Transverse colon (tissue), 4 donors: Measurements from ENCODE around the gene TNFAIP3. TPM values are rescaled to one million over a fixed set of nuclear protein-coding genes. Genes with fewer than 3 reads are reported as not detected.

Experiments
- DNase-seq: peaks from one replicate; pipeline ENCODE4 v3.0.0-alpha.2; 2019
- H3K27ac ChIP-seq, 4 donors: fragments of 200-600 bp; sonication (generic); 2 replicates each; pipeline ENCODE4 v1.5.1; 2016 to 2018; ENCODE audit warnings: inconsistent platforms in 4 of 4
- H3K27me3 ChIP-seq: fragments of 200-600 bp; sonication (generic); 2 replicates; pipeline ENCODE4 v1.5.1; 2017; ENCODE audit warnings: inconsistent platforms
- H3K36me3 ChIP-seq, 4 donors: fragments of 200-600 bp; sonication (generic); 2 replicates each; pipeline ENCODE4 v1.5.1; 2017 to 2019; ENCODE audit warnings: inconsistent platforms in 4 of 4
- H3K4me1 ChIP-seq, 4 donors: fragments of 200-600 bp; sonication (generic); 2 replicates each; pipeline ENCODE4 v1.5.1; 2017 to 2020; ENCODE audit warnings: inconsistent platforms in 4 of 4
- H3K4me3 ChIP-seq, 4 donors: fragments of 200-600 bp; sonication (generic); 1 replicate in 1 of 4; 2 replicates in 3 of 4; pipeline versions ENCODE4 v1.5.1 to v1.6.1; 2017 to 2019; ENCODE audit warnings: inconsistent platforms in 4 of 4
- H3K9me3 ChIP-seq, 2 donors: fragments of 200-600 bp; sonication (generic); 2 replicates each; pipeline ENCODE4 v1.5.1; 2017 to 2019; ENCODE audit warnings: inconsistent platforms in 2 of 2
- CTCF ChIP-seq, 5 experiments: fragments of 200-600 bp in 3 of 5; fragments of 450-650 bp in 2 of 5; sonication (generic) in 3 of 5; IDR thresholded peaks; 1 replicate in 2 of 5; 2 replicates in 3 of 5; pipeline ENCODE4 v1.5.1; 2016 to 2017; ENCODE audit warnings: antibody characterized with exemption in 5 of 5, inconsistent platforms in 3 of 5, mild to moderate bottlenecking in 2 of 5, moderate library complexity in 1 of 5
- EP300 ChIP-seq: sonication (generic); formaldehyde crosslinking; IDR thresholded peaks from one replicate; pipeline ENCODE4 v1.6.1; 2017; ENCODE audit warnings: antibody characterized with exemption, low read depth
- POLR2A ChIP-seq: fragments of 450-650 bp; IDR thresholded peaks from one replicate; pipeline ENCODE4 v1.6.1; 2016; ENCODE audit warnings: antibody characterized with exemption, mild to moderate bottlenecking, moderate library complexity
- POLR2AphosphoS5 ChIP-seq, 3 donors: sonication (generic); formaldehyde crosslinking; IDR thresholded peaks; one replicate each; pipeline ENCODE4 v1.6.1; 2016; ENCODE audit warnings: antibody characterized with exemption in 3 of 3
- WGBS, 2 donors: methylation state at CpG; one replicate each; pipeline ENCODE4 v1.1.5; 2018; ENCODE audit warnings: low coverage in 1 of 2; 5-methylcytosine and 5-hydroxymethylcytosine counted together
- in situ Hi-C, 4 donors: fragments of 200-750 bp; cut with MboI; loops; one replicate each; pipeline versions ENCODE4 v1.15.0 to v1.15.1; 2017; ENCODE audit warnings: low sequenced_read_pairs in 3 of 4, low pct_ligation_motif_present in 1 of 4, low pct_unique_long_range_greater_than_20kb in 1 of 4
- intact Hi-C: fragments of 100-400 bp; cut with DNase I; formaldehyde crosslinking; loops from one replicate; pipeline ENCODE4 v1.15.1; 2023; ENCODE audit warnings: low total_unique reads
- total RNA-seq, 4 donors: library from RNA; depleted of rRNA; stranded (reverse); fragments of >200 nt; gene quantifications; one replicate each; pipeline ENCODE4 v1.1.0, GENCODE V29; 2016

TNFAIP3 gene
- 10 to 100 TPM; 21.4 to 46.8 (median 36.3) TPM for total RNA-seq

- Histone ChIP-seq H3K27me3 (no peaks in the 10 kb centered on the region), H3K27ac (peak within 1 kb of the TSS; percentile 91 to 98 (median 97)), H3K36me3 (no peaks in the 10 kb centered on the region), H3K9me3 (no peaks in the 10 kb centered on the region), H3K4me3 (peak within 1 kb of the TSS; percentile 66 to 84 (median 72)), H3K4me1 (peaks cover 5 to 59% (median 21%) of the 10 kb centered on the region in 4 donors)
- in situ Hi-C loops: loop anchor here (5.0 to 10.0 kb wide), 4 partner anchors 152 to 162 kb away; no protein-coding TSS in a partner anchor
- 1% methylated on average over 53 of the region's 87 CpGs; no CpG with 5 or more reads in 1 of the 2 donors for WGBS, 2 donors
- TF ChIP-seq POLR2AphosphoS5 (IDR thresholded peaks at IDR 0.05) (peak; percentile 97 to 98 (median 98)), EP300 (peak; percentile 12), CTCF (IDR thresholded peaks at IDR 0.05) (peak; percentile 63 to 81 (median 71)), POLR2A (peak; percentile 96)
- intact Hi-C loops: loop anchor here (2.0 kb wide), 1 partner anchor 160 kb away; no protein-coding TSS in a partner anchor
- peak; percentile 96 for DNase-seq
Measured at GRCh38 chr6:137866914-137867684, at the start of gene TNFAIP3. TSS of gene TNFAIP3 (plus strand) at chr6:137867259. CDS start at chr6:137871228, 3,969 bp downstream.

GRCh38 chr6:137818440-137818839 lies 48.6 kb upstream of the TNFAIP3 start:
- H3K36me3 ChIP-seq: no peaks in the 10 kb centered on the region
- no peak for DNase-seq
- no peak overlapping the region for H3K4me3 ChIP-seq
- in situ Hi-C loops (no loop called here), intact Hi-C loops (no loop called here)
- 93 to 100% methylated on average over 1 to 3 of the region's 3 CpGs for WGBS, 2 donors
- H3K9me3 ChIP-seq: no peaks in the 10 kb centered on the region
- TF ChIP-seq POLR2AphosphoS5 (IDR thresholded peaks at IDR 0.05): no peak
- TF ChIP-seq EP300: no peak
- TF ChIP-seq CTCF (IDR thresholded peaks at IDR 0.05): no peak
- no peak for TF ChIP-seq POLR2A
- H3K27ac ChIP-seq: no peak overlapping the region
- H3K4me1 ChIP-seq: peaks cover 0 to 36% (median 5%) of the 10 kb centered on the region in 4 donors
- H3K27me3 ChIP-seq: no peaks in the 10 kb centered on the region

GRCh38 chr6:137819740-137820139 lies 47.3 kb upstream of the TNFAIP3 start:
- H3K36me3 ChIP-seq: no peaks in the 10 kb centered on the region
- no peaks in the 10 kb centered on the region for H3K9me3 ChIP-seq
- WGBS, 2 donors: 30 to 43% methylated on average over 1 to 2 of the region's 2 CpGs
- H3K4me1 ChIP-seq: peaks cover 0 to 39% (median 6%) of the 10 kb centered on the region in 4 donors
- H3K27ac ChIP-seq: peak overlapping the region in 2 of 4 donors; percentile 2 to 44
- H3K4me3 ChIP-seq: no peak overlapping the region
- no peak for DNase-seq
- no peak for TF ChIP-seq POLR2A
- no peak for TF ChIP-seq POLR2AphosphoS5 (IDR thresholded peaks at IDR 0.05)
- TF ChIP-seq EP300: no peak
- TF ChIP-seq CTCF (IDR thresholded peaks at IDR 0.05): no peak
- intact Hi-C loops (no loop called here), in situ Hi-C loops (no loop called here)
- H3K27me3 ChIP-seq: no peaks in the 10 kb centered on the region

- Histone ChIP-seq H3K4me3 (no peak overlapping the region), H3K27me3 (no peaks in the 10 kb centered on the region), H3K4me1 (peaks cover 0 to 39% (median 6%) of the 10 kb centered on the region in 4 donors), H3K36me3 (no peaks in the 10 kb centered on the region), H3K27ac (peak overlapping the region in 2 of 4 donors; percentile 2 to 44), H3K9me3 (no peaks in the 10 kb centered on the region)
- in situ Hi-C loops (no loop called here), intact Hi-C loops (no loop called here)
- no peak for DNase-seq
- 90% methylated on average over 2 of the region's 2 CpGs; no CpG with 5 or more reads in 1 of the 2 donors for WGBS, 2 donors
- TF ChIP-seq CTCF (IDR thresholded peaks at IDR 0.05): no peak
- TF ChIP-seq POLR2AphosphoS5 (IDR thresholded peaks at IDR 0.05): no peak
Measured at GRCh38 chr6:137820425-137820824, 46.6 kb upstream of the TNFAIP3 start.
